ENCODE measurements around the gene SPTBN4.
A peak's percentile ranks its signal among the peaks of the same experiment; 100 is the strongest.

Gene SPTBN4

GRCh38 chr19:40567750-40568494 lies 101.1 kb downstream of the SPTBN4 start:
- DNase-seq = no peak

GRCh38 chr19:40570313-40571004 lies 103.7 kb downstream of the SPTBN4 start:
- peak; percentile 93 for DNase-seq

- DNase-seq = no peak
These were observed 104.2 kb downstream of the SPTBN4 start for GRCh38 chr19:40571005-40571318.

GRCh38 chr19:40571831-40572495 lies 105.2 kb downstream of the SPTBN4 start:
- no peak for DNase-seq

- DNase-seq = no peak
These were observed 108.5 kb downstream of the SPTBN4 start for GRCh38 chr19:40575326-40575725.

- DNase-seq = peak; percentile 35
These were observed 109.4 kb downstream of the SPTBN4 start for GRCh38 chr19:40576151-40576584.

GRCh38 chr19:40576585-40577451 lies 110.0 kb downstream of the SPTBN4 start, which contains the start of gene SHKBP1:
SHKBP1 (plus strand) TSS chr19:40576873; CDS start chr19:40576900, 27 bp downstream.
- peak; percentile 94 for DNase-seq

GRCh38 chr19:40578442-40578908 lies 111.7 kb downstream of the SPTBN4 start:
- DNase-seq = no peak

GRCh38 chr19:40580619-40581018 lies 113.8 kb downstream of the SPTBN4 start:
- DNase-seq = no peak

- no peak for DNase-seq
These were observed 114.7 kb downstream of the SPTBN4 start for GRCh38 chr19:40581531-40581930.

GRCh38 chr19:40582467-40582866 lies 115.7 kb downstream of the SPTBN4 start:
- DNase-seq = no peak

- no peak for DNase-seq
These were observed 116.5 kb downstream of the SPTBN4 start for GRCh38 chr19:40583283-40583682.

GRCh38 chr19:40584007-40584406 lies 117.2 kb downstream of the SPTBN4 start:
- DNase-seq = no peak

- no peak for DNase-seq
These were observed 118.6 kb downstream of the SPTBN4 start for GRCh38 chr19:40585241-40585981.

GRCh38 chr19:40585982-40586422 lies 119.2 kb downstream of the SPTBN4 start:
- no peak for DNase-seq

GRCh38 chr19:40586611-40587010 lies 119.8 kb downstream of the SPTBN4 start:
- no peak for DNase-seq

- DNase-seq = no peak
These were observed 121.5 kb downstream of the SPTBN4 start for GRCh38 chr19:40588110-40588854.

- DNase-seq = no peak
These were observed 122.2 kb downstream of the SPTBN4 start for GRCh38 chr19:40588926-40589569.

- no peak for DNase-seq
These were observed 123.0 kb downstream of the SPTBN4 start for GRCh38 chr19:40589591-40590429.

Measured in activated naive CD4-positive, alpha-beta T cell treated with Interleukin-2 at 50 U/mL for 16 hours (primary cell).